WTC11 (cell line): ENCODE data around the gene MGARP.

Experiments used
- ATF3 ChIP-seq: sonication (generic); formaldehyde crosslinking; conservative IDR thresholded peaks from 2 replicates; pipeline ENCODE4 v1.8.1; 2022; ENCODE audit warnings: mild to moderate bottlenecking, missing genetic modification reagents
- HMGA2 ChIP-seq: fragments of 250-450 bp; sonication (Bioruptor Pico); IDR thresholded peaks from 2 replicates; pipeline ENCODE4 v1.4.0; 2021; ENCODE audit warnings: mild to moderate bottlenecking, moderate library complexity
- NFATC4 ChIP-seq: fragments of 250-450 bp; sonication (Bioruptor Pico); IDR thresholded peaks from 2 replicates; pipeline ENCODE4 v1.9.0; 2021; ENCODE audit warnings: mild to moderate bottlenecking
- NFYB ChIP-seq: sonication (generic); formaldehyde crosslinking; conservative IDR thresholded peaks from 2 replicates; pipeline ENCODE4 v1.8.0; 2022; ENCODE audit warnings: low read depth, missing genetic modification reagents

GRCh38 chr4:139304920-139305319 is 24.9 kb upstream of the MGARP start:
- TF ChIP-seq NFATC4: no peak
- TF ChIP-seq HMGA2 (CRISPR knock-in tag): no peak
- TF ChIP-seq ATF3: no peak
- TF ChIP-seq NFYB (CRISPR knock-in tag): no peak
